HK-2 (cell line): ENCODE results near the gene NR2F2.

Experiments
- DNase-seq: peaks from one replicate; pipeline ENCODE4 v3.0.0-alpha.2; 2018; ENCODE audit not compliant: unreplicated experiment

Gene NR2F2

DNA sequence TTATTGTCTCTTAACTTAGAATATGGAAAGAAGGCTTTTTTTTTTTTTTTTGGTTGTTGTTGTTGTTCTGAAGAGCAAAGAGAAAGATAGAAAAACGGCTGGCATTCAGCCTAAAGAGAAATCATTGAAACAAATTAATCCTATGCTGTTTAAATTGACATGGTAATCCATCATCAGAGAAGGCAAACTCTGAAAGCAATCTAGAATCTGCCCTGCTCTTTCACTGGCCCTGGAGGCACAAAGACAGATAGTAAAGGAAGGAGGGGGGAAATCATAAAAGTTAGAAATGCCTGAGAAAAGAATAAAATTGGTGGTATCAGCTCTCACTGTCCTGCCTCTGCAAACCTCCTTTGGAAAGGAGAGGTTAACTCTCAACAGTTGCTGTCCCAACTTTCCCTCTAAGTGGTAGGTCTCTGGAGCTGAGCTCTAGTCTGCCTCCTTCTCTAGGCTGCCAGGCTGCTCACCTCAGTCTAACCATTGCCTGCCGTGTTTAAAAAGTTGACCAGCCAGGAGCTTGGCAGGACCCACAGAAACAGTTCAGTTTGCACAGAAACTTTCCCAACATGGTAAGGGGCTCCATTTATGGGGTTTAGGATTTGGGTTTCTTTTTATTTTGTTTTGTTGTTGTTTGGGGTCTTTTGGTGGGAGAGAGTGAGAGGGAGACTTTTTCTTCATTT is 13.4 kb upstream of the NR2F2 start:
- no peak for DNase-seq

DNA sequence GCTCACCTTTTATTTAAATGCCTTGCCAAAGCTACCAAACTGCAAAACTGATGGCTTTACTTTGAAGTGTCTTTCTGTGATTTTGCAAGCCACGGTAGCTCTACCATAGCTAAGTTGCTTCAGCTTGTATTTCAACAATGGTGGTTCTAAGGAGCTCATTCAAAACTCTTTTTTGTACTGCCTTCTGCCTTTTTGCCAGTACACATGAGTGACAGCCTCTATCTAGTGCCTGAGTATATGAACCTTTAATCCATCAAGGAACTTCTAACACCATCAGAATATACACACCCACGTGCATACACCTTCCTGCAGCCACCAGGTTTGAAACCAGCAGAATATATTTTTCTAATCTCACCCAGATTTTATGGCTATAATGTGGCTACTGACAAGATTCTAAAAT is 10.4 kb upstream of the NR2F2 start:
- DNase-seq = no peak

GRCh38 chr15:96320703-96321638 is 9.5 kb upstream of the NR2F2 start:
- no peak for DNase-seq

DNA sequence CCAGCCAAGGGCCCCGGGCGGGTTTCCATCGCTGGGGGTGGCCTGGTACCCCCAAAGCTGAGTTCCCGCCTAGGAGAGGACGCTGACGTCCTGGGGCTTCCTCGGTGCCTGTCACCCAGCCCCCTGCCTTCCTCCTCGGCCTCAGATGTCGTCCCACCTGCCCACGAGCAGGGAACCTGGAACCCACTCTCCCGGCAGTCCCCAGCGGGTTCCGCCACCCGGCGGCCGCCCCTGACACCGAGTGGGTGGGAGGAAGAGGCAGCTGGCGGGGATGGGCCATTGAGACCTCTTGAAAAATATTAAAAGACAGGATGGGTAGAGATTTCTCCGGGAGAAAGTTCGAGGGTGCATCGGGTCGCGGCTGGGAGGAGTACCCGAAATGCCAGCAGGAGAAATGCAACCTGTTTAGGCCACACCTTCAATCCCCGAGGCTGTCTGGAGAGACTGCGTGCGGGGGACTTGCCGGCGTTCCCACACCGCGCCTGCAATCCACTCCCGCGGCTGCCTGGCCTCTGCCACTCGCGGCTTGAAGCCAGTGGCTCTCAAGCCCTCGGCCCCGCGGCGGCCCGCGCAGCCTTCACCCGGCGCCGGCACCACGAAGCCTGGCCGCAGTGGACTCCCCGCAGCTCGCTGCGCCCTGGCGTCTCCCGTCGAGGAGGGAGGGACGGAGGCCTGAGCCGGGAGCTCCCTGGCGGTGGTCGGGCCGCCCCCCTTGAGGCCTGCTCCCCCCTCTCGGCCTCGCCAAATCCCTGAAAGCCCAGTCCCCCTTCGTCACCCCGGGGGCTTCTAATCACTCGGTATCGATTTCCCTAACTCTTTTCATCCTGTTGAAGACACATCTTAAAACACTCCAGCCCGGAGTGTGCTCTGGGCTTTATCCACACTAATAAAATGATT is 8.6 kb upstream of the NR2F2 start:
- no peak for DNase-seq

DNA sequence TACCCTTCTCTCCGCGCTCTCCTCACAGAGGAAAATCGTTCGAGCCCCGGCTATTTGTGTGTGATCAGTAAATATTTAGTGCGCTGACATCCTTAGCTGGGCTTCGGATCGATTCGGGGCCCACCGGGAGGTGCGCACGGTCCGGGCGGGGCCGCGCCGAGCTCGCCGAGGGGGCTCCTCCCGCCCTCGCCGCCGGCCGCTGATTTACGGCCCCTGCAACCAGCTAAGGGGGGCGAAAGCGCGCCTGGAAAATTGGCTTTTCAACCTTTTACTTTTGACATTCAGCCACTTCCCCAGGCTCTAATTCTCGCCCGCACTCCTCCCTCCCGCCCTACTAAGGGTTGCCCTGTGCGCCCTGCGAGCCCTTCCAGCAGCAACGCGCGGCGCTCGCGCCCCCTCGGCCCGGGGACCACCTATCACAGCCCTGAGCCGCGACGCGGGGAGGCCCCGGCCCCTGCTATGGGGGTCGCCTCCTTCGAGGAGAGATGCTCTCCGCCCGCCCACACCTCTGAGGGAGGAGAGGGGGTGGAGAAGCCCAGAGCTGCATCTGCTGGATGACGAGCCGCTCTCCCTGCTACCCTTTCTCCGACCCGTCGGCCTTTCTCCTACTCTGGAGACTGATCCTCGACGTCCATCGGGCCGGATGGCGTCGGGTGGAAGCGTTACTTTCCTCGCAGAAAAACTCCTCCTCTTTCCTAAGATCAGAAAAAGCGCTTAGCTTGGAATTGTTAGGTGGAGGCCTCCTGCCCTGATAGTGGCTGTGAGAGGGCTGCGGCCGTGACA is 7.8 kb upstream of the NR2F2 start:
- DNase-seq = no peak

- DNase-seq = no peak
Measured at GRCh38 chr15:96323319-96324145, 7.0 kb upstream of the NR2F2 start.

GRCh38 chr15:96324192-96324895 is 6.2 kb upstream of the NR2F2 start:
- DNase-seq = no peak

GRCh38 chr15:96324940-96325540 is 5.5 kb upstream of the NR2F2 start:
- DNase-seq = no peak

GRCh38 chr15:96325541-96326327 is 4.8 kb upstream of the NR2F2 start:
- no peak for DNase-seq

DNA sequence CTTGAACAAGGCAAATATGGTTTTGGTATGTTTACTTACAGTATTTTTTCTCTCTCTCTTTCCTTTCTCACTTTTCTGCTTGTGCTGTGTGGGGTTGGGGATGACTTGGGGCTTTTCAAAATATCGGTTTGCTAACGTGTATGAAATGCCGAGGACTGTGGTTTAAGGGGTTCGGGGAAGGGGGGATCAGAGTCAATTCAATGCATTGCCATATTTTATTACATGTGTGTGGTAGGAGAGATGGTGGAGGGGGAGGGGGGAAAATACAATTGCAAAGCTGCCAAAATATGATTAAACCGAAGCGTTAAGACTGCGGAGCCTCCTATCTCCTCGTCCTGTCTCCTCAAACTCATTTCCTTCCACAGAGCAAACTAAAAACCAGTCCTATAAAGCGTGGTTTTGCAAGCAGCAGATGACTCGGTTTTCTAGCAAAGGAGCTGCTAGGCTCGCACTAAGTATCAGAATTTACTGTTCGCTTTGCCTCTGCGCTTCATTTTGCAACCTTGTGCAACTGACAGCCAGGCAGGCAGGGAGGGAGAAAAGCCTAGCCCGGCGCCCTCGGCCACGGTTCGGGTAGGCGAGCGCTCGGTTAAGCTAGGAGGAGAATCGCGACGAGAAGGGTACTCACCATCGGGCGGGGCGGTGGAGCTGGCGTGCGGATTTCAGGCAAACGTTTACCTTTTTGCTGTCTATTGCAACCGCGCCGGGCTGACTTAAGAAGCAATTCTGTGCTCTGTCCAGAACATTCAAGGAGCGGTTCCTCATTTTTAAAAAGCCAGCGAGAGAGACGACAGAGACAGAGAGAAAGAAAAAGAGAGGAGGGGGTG is 4.0 kb upstream of the NR2F2 start:
- peak; percentile 52 for DNase-seq

DNA sequence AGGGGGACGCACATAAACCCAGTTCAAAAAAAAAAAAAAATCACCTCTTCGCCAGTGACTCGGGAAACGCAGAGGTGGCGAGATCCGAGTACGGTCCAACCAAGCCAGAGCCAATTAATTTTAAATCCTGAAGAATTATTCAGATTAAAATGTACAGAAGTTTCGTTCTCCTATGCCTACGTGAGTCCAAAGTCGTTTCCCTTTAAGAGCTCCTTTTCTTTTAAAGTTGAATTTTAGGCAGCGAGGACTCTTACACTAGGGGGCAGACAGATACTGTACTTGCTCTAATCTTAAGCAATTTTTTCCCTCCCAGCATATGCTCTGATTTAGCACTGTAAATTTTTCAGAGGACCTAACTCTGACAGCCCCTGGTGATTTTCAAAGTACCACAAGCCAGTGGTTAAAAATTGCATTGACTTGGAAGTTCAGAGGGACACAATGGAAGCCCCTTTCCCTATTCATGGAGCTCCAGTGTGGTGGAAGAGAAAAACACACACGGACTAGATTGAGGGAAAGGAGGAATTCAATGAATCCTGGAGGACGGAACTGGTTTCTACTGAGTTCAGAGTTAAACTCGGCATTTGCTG is 3.3 kb upstream of the NR2F2 start:
- peak; percentile 17 for DNase-seq

DNA sequence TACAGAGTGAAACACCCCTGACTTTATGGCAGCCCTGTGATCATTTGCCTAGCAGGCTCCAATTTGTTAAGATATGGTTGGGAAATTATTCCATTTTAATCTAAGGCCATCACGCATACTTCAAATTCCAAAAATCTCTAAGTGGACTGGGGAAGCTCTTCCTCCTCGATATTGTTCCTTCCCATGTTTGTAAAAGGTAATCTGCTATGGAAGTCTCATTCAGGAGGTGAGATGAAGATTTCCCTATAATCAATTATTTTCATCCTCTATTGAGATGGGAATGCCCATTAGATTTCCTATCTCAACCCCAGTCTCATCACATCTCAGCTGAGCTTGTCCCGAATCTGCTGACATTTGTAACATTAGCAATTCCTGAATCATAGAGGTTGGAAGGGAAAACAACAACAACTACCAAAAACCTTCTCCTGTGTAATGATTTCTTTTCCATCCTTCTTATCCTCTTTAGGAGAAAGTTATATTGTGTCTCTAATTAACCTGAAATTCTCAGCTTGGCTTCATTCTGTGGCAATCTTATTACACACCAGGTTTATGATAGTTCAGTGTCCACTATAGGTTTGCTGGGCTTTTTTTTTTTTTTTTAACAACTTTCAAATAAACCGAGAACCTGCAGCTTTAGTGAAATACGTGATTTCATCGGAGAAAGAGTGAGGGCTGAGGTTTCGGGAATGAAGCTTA is 2.2 kb upstream of the NR2F2 start:
- DNase-seq = no peak

DNA sequence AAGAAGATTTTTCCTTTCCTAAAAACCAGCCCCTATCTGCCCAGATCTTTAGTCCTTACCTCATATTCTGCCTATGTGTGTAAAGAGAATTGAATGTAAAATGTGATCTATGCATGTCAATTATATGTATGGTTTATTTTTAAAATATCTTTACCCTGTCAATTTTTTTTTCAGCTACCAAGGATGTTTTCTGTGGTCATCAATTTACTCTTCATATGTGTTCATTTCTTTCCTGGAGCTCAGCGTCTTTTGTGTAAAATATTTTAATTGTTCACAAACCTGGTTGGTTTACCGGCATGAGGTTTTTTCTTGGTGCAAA is 1.7 kb upstream of the NR2F2 start:
- DNase-seq = no peak

- no peak for DNase-seq
Measured at GRCh38 chr15:96329403-96329981, 1.0 kb upstream of the NR2F2 start.

DNA sequence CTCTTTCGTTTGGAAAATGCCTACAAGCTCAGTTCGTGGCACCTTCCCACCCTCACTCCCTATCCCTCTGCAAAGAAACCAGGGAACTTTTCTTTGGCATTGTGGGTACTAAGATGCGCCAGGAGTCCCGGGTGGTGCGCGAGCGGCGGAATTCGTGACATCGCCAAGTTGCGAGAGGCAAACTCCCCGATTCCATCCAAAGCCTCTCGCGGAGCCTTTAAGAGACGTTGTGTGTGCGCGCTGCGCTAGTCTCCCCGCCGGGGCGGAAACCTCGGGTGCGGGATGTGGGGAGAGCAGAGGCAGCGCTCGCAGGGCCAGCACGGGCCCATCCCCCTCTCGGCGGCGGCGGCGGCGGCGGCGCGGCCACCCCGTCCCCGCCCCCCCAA is 443 bp upstream of the NR2F2 start:
- peak; percentile 61 for DNase-seq

DNA sequence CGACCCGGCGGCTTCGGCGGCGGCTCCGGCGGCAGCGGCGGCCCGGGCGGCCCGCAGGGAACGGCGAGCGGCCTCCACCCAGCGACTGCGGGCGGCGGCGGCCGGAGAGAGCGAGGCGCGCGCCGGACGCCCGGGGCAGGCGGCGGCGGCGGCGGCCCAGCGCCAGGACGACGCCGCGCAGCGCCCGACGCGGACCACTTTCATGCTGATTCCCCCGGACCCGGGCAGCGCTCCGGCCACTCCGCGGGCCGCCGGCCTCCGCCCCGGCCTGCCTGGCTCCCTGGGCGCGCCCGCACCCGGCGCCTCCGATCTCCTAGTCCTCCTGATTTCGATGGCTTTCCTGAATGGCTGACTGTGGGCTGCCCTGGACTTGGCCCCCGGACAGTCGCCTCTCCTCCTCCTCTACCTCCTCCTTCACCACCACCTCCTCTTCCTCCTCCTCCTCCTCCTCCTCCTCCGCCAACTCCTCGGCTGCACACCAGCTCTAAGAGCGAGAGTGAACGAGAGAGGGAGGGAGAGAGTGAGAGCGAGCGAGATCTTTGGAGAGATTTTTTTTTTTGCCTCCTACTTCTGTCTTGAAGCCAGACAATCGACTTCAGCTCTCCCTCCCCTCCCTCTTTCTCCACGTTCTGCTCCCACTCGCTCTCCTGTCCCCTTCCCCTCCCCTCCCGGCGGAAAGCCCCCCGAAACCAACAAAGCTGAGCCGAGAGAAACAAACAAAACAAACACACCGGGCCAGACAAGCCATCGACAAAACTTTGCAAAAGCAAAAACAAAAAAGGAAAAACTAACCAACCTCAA is 844 bp downstream of the NR2F2 start:
- DNase-seq = peak; percentile 50
